ENCODE data around the gene TLK1.

DNA sequence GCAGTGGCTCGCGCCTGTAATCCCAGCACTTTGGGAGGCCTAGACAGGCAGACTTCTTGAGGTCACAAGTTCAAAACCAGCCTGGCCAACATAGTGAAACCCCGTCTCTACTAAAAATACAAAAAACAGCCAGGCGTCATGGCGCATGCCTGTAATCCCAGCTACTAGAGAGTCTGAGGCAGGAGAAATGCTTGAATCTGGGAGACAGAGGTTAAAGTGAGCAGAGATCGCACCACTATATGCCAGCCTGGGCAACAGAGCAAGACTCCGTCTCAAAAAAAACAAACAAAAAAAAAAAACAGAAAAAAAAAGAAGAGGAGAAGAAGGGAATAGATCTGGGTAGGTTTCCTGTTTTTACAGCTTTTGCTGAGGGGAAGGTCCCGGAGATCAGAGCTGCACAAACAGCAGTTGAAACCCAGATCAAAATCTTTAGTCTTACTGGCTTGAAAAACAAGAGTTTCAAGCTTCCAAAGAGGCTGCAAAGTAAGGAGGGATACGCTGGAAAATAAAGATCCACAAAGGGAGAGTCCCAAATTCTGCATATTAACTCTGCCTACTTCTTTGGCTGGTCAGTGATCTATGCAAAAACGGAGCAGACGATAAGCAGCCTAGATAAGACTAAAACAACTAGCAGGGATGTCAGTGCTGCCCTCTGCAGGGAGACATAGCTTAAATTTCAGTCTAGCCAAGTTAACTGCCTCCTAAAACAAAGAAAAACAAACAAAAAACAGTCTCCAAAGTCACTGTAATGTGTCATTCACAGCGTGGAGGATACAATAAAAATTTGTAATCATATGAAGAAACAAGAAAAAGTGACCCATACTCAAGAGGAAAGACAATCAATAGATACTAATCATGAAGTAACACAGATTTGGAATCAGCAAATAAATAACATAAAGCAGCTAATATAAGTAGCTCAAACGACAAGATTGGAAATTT is 74.1 kb downstream of the TLK1 start:
- TF ChIP-seq EP300 (IDR thresholded peaks at IDR 0.05) (no peak), POLR2A (IDR thresholded peaks at IDR 0.05) (no peak)
- TF ChIP-seq, protein P1, sequence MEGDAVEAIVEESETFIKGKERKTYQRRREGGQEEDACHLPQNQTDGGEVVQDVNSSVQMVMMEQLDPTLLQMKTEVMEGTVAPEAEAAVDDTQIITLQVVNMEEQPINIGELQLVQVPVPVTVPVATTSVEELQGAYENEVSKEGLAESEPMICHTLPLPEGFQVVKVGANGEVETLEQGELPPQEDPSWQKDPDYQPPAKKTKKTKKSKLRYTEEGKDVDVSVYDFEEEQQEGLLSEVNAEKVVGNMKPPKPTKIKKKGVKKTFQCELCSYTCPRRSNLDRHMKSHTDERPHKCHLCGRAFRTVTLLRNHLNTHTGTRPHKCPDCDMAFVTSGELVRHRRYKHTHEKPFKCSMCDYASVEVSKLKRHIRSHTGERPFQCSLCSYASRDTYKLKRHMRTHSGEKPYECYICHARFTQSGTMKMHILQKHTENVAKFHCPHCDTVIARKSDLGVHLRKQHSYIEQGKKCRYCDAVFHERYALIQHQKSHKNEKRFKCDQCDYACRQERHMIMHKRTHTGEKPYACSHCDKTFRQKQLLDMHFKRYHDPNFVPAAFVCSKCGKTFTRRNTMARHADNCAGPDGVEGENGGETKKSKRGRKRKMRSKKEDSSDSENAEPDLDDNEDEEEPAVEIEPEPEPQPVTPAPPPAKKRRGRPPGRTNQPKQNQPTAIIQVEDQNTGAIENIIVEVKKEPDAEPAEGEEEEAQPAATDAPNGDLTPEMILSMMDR (IDR thresholded peaks at IDR 0.05) = peak in 3 of 4 experiments; percentile 22 to 33 (median 22)

Measured in sigmoid colon (tissue), 4 donors.